ENCODE data around the gene SSH2.
A peak's percentile ranks its signal among the peaks of the same experiment; 100 is the strongest.

Gene SSH2

GRCh38 chr17:29620779-29621500 lies 309.1 kb downstream of the SSH2 start:
- TF ChIP-seq, protein P1, sequence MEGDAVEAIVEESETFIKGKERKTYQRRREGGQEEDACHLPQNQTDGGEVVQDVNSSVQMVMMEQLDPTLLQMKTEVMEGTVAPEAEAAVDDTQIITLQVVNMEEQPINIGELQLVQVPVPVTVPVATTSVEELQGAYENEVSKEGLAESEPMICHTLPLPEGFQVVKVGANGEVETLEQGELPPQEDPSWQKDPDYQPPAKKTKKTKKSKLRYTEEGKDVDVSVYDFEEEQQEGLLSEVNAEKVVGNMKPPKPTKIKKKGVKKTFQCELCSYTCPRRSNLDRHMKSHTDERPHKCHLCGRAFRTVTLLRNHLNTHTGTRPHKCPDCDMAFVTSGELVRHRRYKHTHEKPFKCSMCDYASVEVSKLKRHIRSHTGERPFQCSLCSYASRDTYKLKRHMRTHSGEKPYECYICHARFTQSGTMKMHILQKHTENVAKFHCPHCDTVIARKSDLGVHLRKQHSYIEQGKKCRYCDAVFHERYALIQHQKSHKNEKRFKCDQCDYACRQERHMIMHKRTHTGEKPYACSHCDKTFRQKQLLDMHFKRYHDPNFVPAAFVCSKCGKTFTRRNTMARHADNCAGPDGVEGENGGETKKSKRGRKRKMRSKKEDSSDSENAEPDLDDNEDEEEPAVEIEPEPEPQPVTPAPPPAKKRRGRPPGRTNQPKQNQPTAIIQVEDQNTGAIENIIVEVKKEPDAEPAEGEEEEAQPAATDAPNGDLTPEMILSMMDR (IDR thresholded peaks at IDR 0.05): no peak
- Histone ChIP-seq H3K9me3 (no peaks in the 10 kb centered on the region), H3K4me3 (peak overlapping the region; percentile 67 to 86), H3K4me1 (peaks cover 0 to 76% (median 54%) of the 10 kb centered on the region in 4 donors), H3K36me3 (no peaks in the 10 kb centered on the region), H3K27me3 (peaks cover 0 to 6% of the 10 kb centered on the region in 2 donors), H3K27ac (peak overlapping the region; percentile 82)
- intact Hi-C loops (cut with DNase I; ENCODE audit: low total_unique reads): no loop called here
- DNase-seq: peak in 1 of 2 donors; percentile 68

- Histone ChIP-seq H3K36me3 (no peaks in the 10 kb centered on the region), H3K4me1 (peaks cover 0 to 82% (median 59%) of the 10 kb centered on the region in 4 donors), H3K9me3 (no peaks in the 10 kb centered on the region), H3K27me3 (peaks cover 0 to 6% of the 10 kb centered on the region in 2 donors), H3K4me3 (no peak overlapping the region), H3K27ac (peak overlapping the region in 1 of 2 donors; percentile 38)
- intact Hi-C loops (cut with DNase I; ENCODE audit: low total_unique reads): no loop called here
- TF ChIP-seq, protein P1 (IDR thresholded peaks at IDR 0.05): no peak
- DNase-seq: peak in 1 of 2 donors; percentile 62
These were observed 309.8 kb downstream of the SSH2 start for GRCh38 chr17:29620271-29620670.

DNA sequence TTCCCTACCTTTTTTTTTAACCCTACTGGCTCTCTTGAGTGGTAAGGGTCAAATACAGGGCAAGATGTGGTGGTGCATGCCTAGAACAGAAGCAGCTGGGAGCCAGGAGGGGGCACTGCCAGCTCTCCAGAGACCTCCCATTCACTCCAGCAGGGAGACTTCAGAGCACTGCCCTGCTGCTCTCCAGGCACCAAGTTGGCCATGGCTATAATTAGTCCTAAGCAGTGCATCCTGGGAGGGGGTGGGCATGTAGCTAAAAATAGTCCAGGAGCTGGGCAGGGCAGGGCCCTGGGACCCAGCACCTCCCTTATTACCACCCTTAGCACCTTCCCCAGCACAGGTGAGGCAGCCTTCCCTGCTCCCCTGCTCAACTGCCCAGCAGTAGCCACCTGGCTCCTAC lies 310.8 kb downstream of the SSH2 start:
- no peak overlapping the region for H3K4me3 ChIP-seq
- intact Hi-C loops (cut with DNase I; ENCODE audit: low total_unique reads): no loop called here
- no peaks in the 10 kb centered on the region for H3K36me3 ChIP-seq
- TF ChIP-seq, protein P1 (IDR thresholded peaks at IDR 0.05): peak; percentile 21 to 34
- H3K4me1 ChIP-seq: peaks cover 0 to 87% (median 67%) of the 10 kb centered on the region in 4 donors
- peaks cover 0 to 6% of the 10 kb centered on the region in 2 donors for H3K27me3 ChIP-seq
- peak overlapping the region in 1 of 2 donors; percentile 38 for H3K27ac ChIP-seq
- peak; percentile 24 to 80 for DNase-seq
- H3K9me3 ChIP-seq: no peaks in the 10 kb centered on the region

DNA sequence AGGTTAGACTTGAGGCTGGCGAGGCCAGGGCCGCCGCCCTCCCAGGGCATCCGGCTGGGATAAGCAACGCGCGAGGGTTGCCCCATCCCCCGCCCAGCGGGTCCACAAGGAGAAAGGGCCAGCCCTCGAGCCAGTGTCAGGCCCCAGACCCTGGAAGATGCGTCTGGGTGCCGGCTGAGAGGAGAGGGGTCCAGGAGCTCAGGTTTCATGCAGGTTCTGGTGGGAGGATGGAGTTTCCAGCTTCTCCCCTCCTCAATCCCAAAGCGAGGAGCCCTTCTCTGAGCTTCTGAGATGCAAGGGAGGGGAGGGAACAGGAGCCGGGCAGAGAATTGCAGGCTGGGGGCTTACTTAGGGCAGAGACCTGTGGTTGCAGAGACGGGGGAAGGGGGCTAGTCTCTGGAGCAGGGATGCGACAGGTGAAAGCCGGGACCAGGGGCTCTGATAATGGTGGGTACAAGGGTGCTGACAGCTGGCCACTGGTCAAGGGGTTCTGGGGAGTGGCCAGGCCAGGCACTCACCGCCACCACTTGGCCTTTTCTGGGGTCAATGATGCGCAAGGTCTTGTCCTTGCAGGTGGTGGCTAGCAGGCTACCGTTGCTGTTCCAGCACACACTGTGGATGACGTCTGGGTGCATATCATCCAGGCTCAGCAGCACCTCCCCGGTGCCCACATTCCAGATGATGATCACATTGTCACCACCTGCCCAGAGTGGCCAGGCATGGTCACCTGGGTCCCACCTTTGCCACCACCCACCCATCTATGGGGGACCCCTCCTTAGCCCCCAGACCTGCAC lies 311.6 kb downstream of the SSH2 start:
- Histone ChIP-seq H3K4me1 (peaks cover 0 to 95% (median 75%) of the 10 kb centered on the region in 4 donors), H3K27me3 (peaks cover 0 to 6% of the 10 kb centered on the region in 2 donors), H3K27ac (no peak overlapping the region), H3K36me3 (no peaks in the 10 kb centered on the region), H3K9me3 (no peaks in the 10 kb centered on the region), H3K4me3 (peak overlapping the region; percentile 34 to 42)
- intact Hi-C loops (cut with DNase I; ENCODE audit: low total_unique reads): no loop called here
- DNase-seq: peak in 1 of 2 donors; percentile 61
- TF ChIP-seq, protein P1 (IDR thresholded peaks at IDR 0.05): no peak

DNA sequence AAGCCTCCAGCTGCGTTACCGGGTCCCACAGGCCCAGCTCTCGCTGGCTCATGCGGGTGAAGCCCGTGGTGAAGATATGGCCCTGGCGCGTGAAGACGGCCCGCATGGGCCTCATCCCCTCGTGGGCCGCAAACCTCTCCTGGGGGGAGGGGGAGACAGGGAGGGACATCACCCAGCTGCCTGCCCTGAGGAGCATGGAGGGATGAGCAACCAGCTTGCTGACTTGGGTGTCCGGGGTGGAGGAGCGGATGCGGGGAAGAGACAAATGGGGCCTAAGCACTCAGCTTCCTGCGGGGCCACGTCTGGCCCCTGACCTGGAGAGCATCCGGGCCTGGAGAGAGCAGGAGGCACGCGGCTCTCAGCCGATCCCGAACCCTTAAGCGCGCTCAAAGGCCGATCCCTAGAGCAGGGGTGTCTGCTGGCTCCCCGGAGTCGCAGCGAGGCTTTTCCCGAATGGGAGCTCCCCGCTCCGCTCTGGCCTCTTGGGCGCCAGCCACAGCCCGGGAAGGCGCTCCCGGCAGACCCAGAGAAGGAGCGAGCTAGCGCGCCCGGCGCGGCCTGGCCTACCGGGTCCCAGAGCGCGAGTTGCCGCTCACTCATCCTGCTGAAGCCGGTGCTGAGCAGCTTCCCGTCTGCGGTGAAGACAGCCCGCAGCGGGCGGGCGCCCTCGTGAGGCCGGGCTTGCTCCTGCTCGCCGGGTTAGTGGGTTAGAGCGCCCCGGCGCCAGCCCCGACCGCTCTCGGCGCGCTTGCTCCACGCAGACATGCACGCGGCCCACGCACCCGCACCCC lies 312.4 kb downstream of the SSH2 start:
- Histone ChIP-seq H3K36me3 (no peaks in the 10 kb centered on the region), H3K27me3 (peaks cover 0 to 6% of the 10 kb centered on the region in 2 donors), H3K4me1 (peaks cover 0 to 95% (median 78%) of the 10 kb centered on the region in 4 donors), H3K27ac (peak overlapping the region in 1 of 2 donors; percentile 15), H3K4me3 (peak overlapping the region; percentile 34 to 42), H3K9me3 (no peaks in the 10 kb centered on the region)
- peak in 1 of 2 donors; percentile 87 for DNase-seq
- TF ChIP-seq, protein P1 (IDR thresholded peaks at IDR 0.05): peak in 1 of 2 experiments; percentile 41
- intact Hi-C loops (cut with DNase I; ENCODE audit: low total_unique reads): no loop called here

Measured in tibial artery (tissue), 4 donors.